HG03039 (cell line): ENCODE measurements around the gene ZNF345.

Source experiments
- ATAC-seq: cut with Tn5 transposase; IDR thresholded peaks from one replicate; pipeline ENCODE4 v1.9.1; 2021; ENCODE audit warnings: mild to moderate bottlenecking, moderate library complexity; ENCODE audit not compliant: unreplicated experiment

ZNF345 gene

DNA sequence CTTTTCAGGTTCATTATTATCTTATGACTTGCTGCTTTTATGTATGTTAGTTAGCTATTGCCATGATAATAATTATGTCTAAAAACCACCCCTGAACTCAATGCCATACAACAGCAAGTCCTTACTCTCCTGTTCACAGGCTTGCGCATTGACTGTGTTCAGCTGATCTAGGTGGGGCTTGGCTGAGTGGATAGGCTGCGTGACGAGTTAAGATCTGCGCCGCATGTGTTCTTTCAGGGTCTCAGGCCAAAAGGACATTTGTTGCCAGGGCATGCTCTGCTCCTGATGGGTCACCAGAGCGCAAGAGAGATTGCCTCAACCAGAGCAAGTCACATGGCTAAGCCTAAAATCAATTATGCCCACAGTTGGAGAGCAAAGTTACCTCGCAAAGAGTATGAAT, 66.3 kb downstream of the ZNF345 start:
- ATAC-seq, result no peak

DNA sequence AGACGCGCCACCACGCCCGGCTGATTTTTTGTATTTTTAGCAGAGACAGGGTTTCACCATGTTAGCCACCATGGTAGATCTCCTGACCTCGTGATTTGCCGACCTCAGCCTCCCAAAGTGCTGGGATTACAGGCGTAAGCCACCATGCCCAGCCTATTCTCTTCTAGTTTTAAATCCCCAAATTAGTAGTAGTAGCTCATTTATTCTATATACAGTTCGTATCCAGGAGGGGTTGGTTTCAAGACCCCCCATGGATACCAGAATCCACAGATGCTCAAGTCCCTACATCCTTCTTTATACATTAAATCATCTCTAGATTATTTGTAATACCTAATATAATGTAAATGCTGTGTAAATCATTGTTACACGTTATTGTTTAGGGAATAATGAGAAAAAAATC, 67.4 kb downstream of the ZNF345 start:
- ATAC-seq, result no peak
